ENCODE results near the gene UFD1. TPM values are rescaled to one million over a fixed set of nuclear protein-coding genes. Genes with fewer than 3 reads are reported as not detected.

The UFD1 gene
- total and polyA plus RNA-seq, 9 of the 15 experiments (the other 6 are each of a cell fraction or from before 2014, with no cell fraction given), result 238 to 645 (median 363) TPM

DNA sequence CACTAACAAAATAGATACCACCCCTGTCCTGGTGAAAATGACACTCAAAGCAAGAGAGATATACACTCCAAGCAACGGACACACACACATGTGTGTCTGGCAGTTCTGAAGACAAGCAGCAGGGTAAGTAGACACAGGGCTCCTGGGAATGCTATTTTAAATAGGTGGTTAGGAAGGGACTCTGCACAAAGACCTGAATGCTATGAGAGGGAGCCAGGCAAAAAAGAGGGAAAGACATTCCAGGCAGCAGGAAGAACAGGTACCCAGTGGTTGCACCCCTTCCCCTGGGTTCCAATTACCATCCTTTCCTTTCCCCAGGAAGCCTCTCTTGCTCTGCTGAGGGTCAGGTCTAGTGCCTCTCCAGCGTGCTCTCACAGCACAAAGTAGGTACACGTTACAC lies 3.0 kb downstream of the UFD1 start:
- H4K20me1 ChIP-seq (replicated peaks; ENCODE audit: control insufficient read depth, insufficient read depth, low read length), result peaks cover 51% of the 10 kb centered on the region
- BruUV-seq (replicated peaks), result no TSS peak
- ChIA-PET CTCF (ENCODE audit: low intra/inter-chr PET ratio) (no interaction called here), POLR2A (interaction anchor here (0.6 to 5.4 kb wide), 4 partner anchors 12 to 144 kb away, joined by 3 to 148 read pairs (median 4); no protein-coding TSS in a partner anchor)
- no peak for ATAC-seq
- WGBS (ENCODE audit: insufficient coverage, low coverage, missing lambda C conversion rate), result 69% methylated on average over 3 of the region's 3 CpGs
- H3K79me2 ChIP-seq (ENCODE audit: control insufficient read depth, insufficient read depth, low read length), result peaks cover 80% of the 10 kb centered on the region
- H3K4me1 ChIP-seq (replicated peaks in 1 of 2; ENCODE audit: control insufficient read depth in 2 of 2, insufficient read depth in 2 of 2, low read length in 2 of 2), result peaks cover 7 to 15% of the 10 kb centered on the region in 2 experiments
- peaks cover 66% of the 10 kb centered on the region for H3K36me3 ChIP-seq (ENCODE audit: control insufficient read depth, insufficient read depth, low read length)
- H3K9ac ChIP-seq (ENCODE audit: insufficient read depth in 1 of 2, low read depth in 2 of 2, low read length in 2 of 2), result peak overlapping the region in 1 of 2 experiments; percentile 15; a peak in 1 of 4 replicates
- H3K9me1 ChIP-seq (ENCODE audit: control insufficient read depth, insufficient read depth, low read length), result no peaks in the 10 kb centered on the region
- no peak overlapping the region for H3K27ac ChIP-seq (ENCODE audit: extremely low read depth, low read depth, low read length)
- in situ Hi-C loops (cut with MboI), result no loop called here
- H3K4me2 ChIP-seq (ENCODE audit: insufficient read depth, low read length), result no peak overlapping the region
- no peak for FAIRE-seq
- H2AFZ ChIP-seq (ENCODE audit: low read depth, low read length), result no peak overlapping the region
- no peaks in the 10 kb centered on the region for H3K27me3 ChIP-seq (ENCODE audit: control insufficient read depth in 2 of 2, insufficient read depth in 2 of 2, low read length in 2 of 2)
- intact Hi-C loops (cut with micrococcal nuclease), result loop anchor here (5.0 kb wide), 4 partner anchors 79 to 354 kb away; partner anchors contain the start of gene DGCR2
- no peak for DNase-seq (ENCODE audit: extremely low read depth in 1 of 4, low spot score in 3 of 4)
- no peak overlapping the region for H3K4me3 ChIP-seq
- H3K9me3 ChIP-seq (replicated peaks; ENCODE audit: control insufficient read depth, insufficient read depth, low read depth, low read length), result no peaks in the 10 kb centered on the region
- 0 out of 2 replicates have a peak, but pooled peaks have one; percentile 10 for TF ChIP-seq ZNF707 (CRISPR knock-in tag; conservative IDR thresholded peaks at IDR 0.05)
- no peak for TF ChIP-seq ZNF197 (CRISPR knock-in tag; IDR thresholded peaks at IDR 0.05; ENCODE audit: low read depth)
- TF ChIP-seq, protein P1, sequence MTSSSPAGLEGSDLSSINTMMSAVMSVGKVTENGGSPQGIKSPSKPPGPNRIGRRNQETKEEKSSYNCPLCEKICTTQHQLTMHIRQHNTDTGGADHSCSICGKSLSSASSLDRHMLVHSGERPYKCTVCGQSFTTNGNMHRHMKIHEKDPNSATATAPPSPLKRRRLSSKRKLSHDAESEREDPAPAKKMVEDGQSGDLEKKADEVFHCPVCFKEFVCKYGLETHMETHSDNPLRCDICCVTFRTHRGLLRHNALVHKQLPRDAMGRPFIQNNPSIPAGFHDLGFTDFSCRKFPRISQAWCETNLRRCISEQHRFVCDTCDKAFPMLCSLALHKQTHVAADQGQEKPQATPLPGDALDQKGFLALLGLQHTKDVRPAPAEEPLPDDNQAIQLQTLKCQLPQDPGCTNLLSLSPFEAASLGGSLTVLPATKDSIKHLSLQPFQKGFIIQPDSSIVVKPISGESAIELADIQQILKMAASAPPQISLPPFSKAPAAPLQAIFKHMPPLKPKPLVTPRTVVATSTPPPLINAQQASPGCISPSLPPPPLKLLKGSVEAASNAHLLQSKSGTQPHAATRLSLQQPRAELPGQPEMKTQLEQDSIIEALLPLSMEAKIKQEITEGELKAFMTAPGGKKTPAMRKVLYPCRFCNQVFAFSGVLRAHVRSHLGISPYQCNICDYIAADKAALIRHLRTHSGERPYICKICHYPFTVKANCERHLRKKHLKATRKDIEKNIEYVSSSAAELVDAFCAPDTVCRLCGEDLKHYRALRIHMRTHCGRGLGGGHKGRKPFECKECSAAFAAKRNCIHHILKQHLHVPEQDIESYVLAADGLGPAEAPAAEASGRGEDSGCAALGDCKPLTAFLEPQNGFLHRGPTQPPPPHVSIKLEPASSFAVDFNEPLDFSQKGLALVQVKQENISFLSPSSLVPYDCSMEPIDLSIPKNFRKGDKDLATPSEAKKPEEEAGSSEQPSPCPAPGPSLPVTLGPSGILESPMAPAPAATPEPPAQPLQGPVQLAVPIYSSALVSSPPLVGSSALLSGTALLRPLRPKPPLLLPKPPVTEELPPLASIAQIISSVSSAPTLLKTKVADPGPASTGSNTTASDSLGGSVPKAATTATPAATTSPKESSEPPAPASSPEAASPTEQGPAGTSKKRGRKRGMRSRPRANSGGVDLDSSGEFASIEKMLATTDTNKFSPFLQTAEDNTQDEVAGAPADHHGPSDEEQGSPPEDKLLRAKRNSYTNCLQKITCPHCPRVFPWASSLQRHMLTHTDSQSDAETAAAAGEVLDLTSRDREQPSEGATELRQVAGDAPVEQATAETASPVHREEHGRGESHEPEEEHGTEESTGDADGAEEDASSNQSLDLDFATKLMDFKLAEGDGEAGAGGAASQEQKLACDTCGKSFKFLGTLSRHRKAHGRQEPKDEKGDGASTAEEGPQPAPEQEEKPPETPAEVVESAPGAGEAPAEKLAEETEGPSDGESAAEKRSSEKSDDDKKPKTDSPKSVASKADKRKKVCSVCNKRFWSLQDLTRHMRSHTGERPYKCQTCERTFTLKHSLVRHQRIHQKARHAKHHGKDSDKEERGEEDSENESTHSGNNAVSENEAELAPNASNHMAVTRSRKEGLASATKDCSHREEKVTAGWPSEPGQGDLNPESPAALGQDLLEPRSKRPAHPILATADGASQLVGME (CRISPR knock-in tag; IDR thresholded peaks at IDR 0.05), result 0 out of 2 replicates have a peak, but pooled peaks have one; percentile 33
- TF ChIP-seq RBFOX2 (IDR thresholded peaks at IDR 0.05; ENCODE audit: low read depth, low read length), result peak; percentile 28; the same call in 1 of the 2 replicates
- TF ChIP-seq SETDB1 (IDR thresholded peaks at IDR 0.05; ENCODE audit: low read length), result peak; percentile 76
